HepG2 (cell line): Measurements from ENCODE around the gene MGAT2. TPM values are rescaled to one million over a fixed set of nuclear protein-coding genes. Genes with fewer than 3 reads are reported as not detected.
A peak's percentile ranks its signal among the peaks of the same experiment; 100 is the strongest.

Experiments used
- CENPX ChIP-seq: sonication (generic); formaldehyde crosslinking; IDR thresholded peaks from 2 replicates; pipeline ENCODE4 v1.9.0; 2021; ENCODE audit warnings: mild to moderate bottlenecking, missing genetic modification reagents, moderate library complexity
- EHMT2 ChIP-seq: fragments of 200-600 bp; sonication (generic); IDR thresholded peaks from 2 replicates; pipeline ENCODE4 v1.7.0; 2017; ENCODE audit warnings: antibody characterized with exemption, low read depth, low read length, borderline replicate concordance
- HNF1B ChIP-seq: sonication (generic); formaldehyde crosslinking; IDR thresholded peaks from 2 replicates; pipeline ENCODE4 v1.5.1; 2020; ENCODE audit warnings: mild to moderate bottlenecking, moderate library complexity, missing genetic modification reagents
- NCOA2 ChIP-seq: sonication (generic); formaldehyde crosslinking; IDR thresholded peaks from 2 replicates; pipeline ENCODE4 v1.8.0; 2022; ENCODE audit warnings: inconsistent platforms
- POLR2G ChIP-seq: fragments of 200-400 bp; formaldehyde crosslinking; IDR thresholded peaks from 2 replicates; pipeline ENCODE4 v1.6.1; 2018; ENCODE audit warnings: mild to moderate bottlenecking, low read depth, low read length, moderate library complexity
- SIX4 ChIP-seq: sonication (generic); formaldehyde crosslinking; IDR thresholded peaks from 2 replicates; pipeline ENCODE4 v1.4.0; 2020; ENCODE audit warnings: missing genetic modification reagents
- ZBTB49 ChIP-seq: sonication (generic); formaldehyde crosslinking; IDR thresholded peaks from 2 replicates; pipeline ENCODE4 v1.4.0; 2020; ENCODE audit warnings: missing genetic modification reagents, borderline replicate concordance
- ZNF496 ChIP-seq: sonication (generic); formaldehyde crosslinking; IDR thresholded peaks from 2 replicates; pipeline ENCODE4 v1.8.1; 2023; ENCODE audit warnings: mild to moderate bottlenecking, moderate library complexity, missing genetic modification reagents; ENCODE audit not compliant: insufficient replicate concordance
- ZNF557 ChIP-seq: sonication (generic); formaldehyde crosslinking; IDR thresholded peaks from 2 replicates; pipeline ENCODE4 v1.4.0; 2020; ENCODE audit warnings: missing genetic modification reagents
- polyA plus RNA-seq, 8 experiments: library from polyadenylated mRNA; depleted of rRNA in 3 of 8; stranded (reverse) in 7 of 8; unstranded in 1 of 8; fragments of >200 nt; fragmentation: Illumina TruSeq in 4 of 8; extraction: Trizol in 4 of 8; gene quantifications; 2 replicates each; pipeline versions ENCODE4 v1.2.1 to v1.2.3, GENCODE V29; 2011 to 2016; ENCODE audit warnings: low read depth in 4 of 8, missing spikeins in 1 of 8, mixed read lengths in 1 of 8; ENCODE audit not compliant: insufficient read depth in 1 of 8
- total RNA-seq, 5 experiments: library from RNA; depleted of rRNA; stranded (reverse); fragments of >200 nt; fragmentation: Illumina TruSeq; extraction: Trizol; gene quantifications; 2 replicates each; pipeline ENCODE4 v1.2.3, GENCODE V29; 2016; ENCODE audit warnings: low read depth in 1 of 5
- TF ChIP-seq, protein P1 (sequence below): sonication (generic); formaldehyde crosslinking; conservative IDR thresholded peaks from 2 replicates; pipeline ENCODE4 v1.8.0; 2022; ENCODE audit warnings: missing genetic modification reagents
- TF ChIP-seq, protein P2 (sequence below): sonication (generic); formaldehyde crosslinking; IDR thresholded peaks from 2 replicates; pipeline ENCODE4 v1.4.0; 2020; ENCODE audit warnings: mild to moderate bottlenecking, missing genetic modification reagents
- TF ChIP-seq, protein P3 (sequence below): sonication (generic); formaldehyde crosslinking; IDR thresholded peaks from 2 replicates; pipeline ENCODE4 v1.4.0; 2020; ENCODE audit warnings: missing genetic modification reagents, low read depth, mild to moderate bottlenecking, borderline replicate concordance

MGAT2 gene
- total and polyA plus RNA-seq, 2 of the 13 experiments (the other 11 are each of a cell fraction or from before 2014, with no cell fraction given) = 12.9 to 51.9 TPM

DNA sequence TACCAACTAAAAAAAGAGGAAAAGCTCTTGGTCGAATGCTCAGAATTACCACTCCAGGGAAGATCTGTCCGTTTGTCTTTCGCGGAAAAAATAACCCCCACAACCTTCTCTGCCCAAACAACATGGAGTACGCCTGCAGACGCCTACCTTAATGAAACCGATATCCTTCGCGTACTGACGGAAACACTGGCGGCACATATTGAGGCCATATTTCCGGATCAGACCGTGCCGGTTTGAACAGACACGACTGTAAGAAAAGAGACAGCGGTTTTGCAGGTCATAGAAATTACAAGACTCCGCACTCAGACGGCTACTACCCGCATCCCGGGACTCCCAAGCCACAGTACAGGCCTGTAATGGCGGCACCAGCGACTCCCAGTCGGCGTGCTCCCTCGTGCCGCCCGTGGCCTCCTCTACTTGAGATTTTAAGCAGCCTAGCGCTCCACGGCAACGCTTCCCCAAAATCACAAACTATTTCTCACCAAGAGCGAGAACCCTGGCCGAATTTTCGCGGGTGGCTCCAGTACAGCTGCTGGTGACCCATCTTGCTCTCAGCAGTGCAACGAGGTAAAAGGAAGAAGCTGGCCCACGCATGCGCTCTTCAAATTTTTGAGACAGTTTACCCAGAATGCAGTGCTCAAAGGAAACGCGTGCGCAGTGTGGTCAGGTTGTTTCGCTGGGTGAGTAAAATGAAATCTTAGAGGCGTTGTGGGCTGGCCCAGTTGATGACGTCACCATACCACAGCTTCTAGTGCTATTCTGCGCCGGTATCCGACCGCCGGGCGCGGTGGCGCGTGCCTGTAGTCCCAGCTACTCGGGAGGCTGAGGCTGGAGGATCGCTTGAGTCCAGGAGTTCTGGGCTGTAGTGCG, 34.6 kb upstream of the MGAT2 start, which contains the start of gene RPS29 (continued):
- TF ChIP-seq ZBTB49 (CRISPR knock-in tag) (no peak; the same call in 1 of the 2 replicates), EHMT2 (no peak), HNF1B (peak; percentile 60), ZNF557 (CRISPR knock-in tag) (peak; percentile 79), CENPX (CRISPR knock-in tag) (no peak), ZNF496 (CRISPR knock-in tag) (no peak), NCOA2 (CRISPR knock-in tag) (peak; percentile 39; the same call in 1 of the 2 replicates), POLR2G (peak; percentile 99), SIX4 (CRISPR knock-in tag) (0 out of 2 replicates have a peak, but pooled peaks have one; percentile 5)
- TF ChIP-seq, protein P1, sequence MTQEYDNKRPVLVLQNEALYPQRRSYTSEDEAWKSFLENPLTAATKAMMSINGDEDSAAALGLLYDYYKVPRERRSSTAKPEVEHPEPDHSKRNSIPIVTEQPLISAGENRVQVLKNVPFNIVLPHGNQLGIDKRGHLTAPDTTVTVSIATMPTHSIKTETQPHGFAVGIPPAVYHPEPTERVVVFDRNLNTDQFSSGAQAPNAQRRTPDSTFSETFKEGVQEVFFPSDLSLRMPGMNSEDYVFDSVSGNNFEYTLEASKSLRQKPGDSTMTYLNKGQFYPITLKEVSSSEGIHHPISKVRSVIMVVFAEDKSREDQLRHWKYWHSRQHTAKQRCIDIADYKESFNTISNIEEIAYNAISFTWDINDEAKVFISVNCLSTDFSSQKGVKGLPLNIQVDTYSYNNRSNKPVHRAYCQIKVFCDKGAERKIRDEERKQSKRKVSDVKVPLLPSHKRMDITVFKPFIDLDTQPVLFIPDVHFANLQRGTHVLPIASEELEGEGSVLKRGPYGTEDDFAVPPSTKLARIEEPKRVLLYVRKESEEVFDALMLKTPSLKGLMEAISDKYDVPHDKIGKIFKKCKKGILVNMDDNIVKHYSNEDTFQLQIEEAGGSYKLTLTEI (CRISPR knock-in tag) = no peak
- TF ChIP-seq, protein P2, sequence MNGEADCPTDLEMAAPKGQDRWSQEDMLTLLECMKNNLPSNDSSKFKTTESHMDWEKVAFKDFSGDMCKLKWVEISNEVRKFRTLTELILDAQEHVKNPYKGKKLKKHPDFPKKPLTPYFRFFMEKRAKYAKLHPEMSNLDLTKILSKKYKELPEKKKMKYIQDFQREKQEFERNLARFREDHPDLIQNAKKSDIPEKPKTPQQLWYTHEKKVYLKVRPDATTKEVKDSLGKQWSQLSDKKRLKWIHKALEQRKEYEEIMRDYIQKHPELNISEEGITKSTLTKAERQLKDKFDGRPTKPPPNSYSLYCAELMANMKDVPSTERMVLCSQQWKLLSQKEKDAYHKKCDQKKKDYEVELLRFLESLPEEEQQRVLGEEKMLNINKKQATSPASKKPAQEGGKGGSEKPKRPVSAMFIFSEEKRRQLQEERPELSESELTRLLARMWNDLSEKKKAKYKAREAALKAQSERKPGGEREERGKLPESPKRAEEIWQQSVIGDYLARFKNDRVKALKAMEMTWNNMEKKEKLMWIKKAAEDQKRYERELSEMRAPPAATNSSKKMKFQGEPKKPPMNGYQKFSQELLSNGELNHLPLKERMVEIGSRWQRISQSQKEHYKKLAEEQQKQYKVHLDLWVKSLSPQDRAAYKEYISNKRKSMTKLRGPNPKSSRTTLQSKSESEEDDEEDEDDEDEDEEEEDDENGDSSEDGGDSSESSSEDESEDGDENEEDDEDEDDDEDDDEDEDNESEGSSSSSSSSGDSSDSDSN (CRISPR knock-in tag) = peak; percentile 71
- TF ChIP-seq, protein P3, sequence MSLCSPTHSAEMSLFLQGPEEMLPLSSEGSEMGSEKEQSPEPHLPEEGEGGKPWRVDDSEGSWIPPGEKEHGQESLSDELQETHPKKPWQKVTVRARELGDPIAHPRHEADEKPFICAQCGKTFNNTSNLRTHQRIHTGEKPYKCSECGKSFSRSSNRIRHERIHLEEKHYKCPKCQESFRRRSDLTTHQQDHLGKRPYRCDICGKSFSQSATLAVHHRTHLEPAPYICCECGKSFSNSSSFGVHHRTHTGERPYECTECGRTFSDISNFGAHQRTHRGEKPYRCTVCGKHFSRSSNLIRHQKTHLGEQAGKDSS (CRISPR knock-in tag) = no peak
